HepG2 (cell line): ENCODE results near the gene PRKCD. TPM values are rescaled to one million over a fixed set of nuclear protein-coding genes. Genes with fewer than 3 reads are reported as not detected.

Experiments
- ARID4A ChIP-seq: sonication (generic); formaldehyde crosslinking; IDR thresholded peaks from 2 replicates; pipeline ENCODE4 v1.5.0; 2020; ENCODE audit warnings: mild to moderate bottlenecking, missing genetic modification reagents, borderline replicate concordance
- ERF ChIP-seq: IDR thresholded peaks from 2 replicates; pipeline ENCODE4 v1.6.1; 2018; ENCODE audit warnings: missing biosample characterization, missing genetic modification reagents
- MYC ChIP-seq: sonication (generic); formaldehyde crosslinking; IDR thresholded peaks from 2 replicates; pipeline ENCODE4 v1.9.0; 2021; ENCODE audit warnings: missing genetic modification reagents, borderline replicate concordance
- NR2F2 ChIP-seq: IDR thresholded peaks from 2 replicates; pipeline ENCODE4 v1.6.1; 2012; ENCODE audit warnings: low read depth, inconsistent platforms, borderline replicate concordance
- PAWR ChIP-seq: sonication (generic); formaldehyde crosslinking; IDR thresholded peaks from 2 replicates; pipeline ENCODE4 v1.4.0; 2020; ENCODE audit warnings: missing genetic modification reagents, mild to moderate bottlenecking, borderline replicate concordance
- PHF8 ChIP-seq: sonication (generic); formaldehyde crosslinking; IDR thresholded peaks from 2 replicates; pipeline ENCODE4 v1.5.0; 2020; ENCODE audit warnings: missing genetic modification reagents
- SNAI1 ChIP-seq: sonication (generic); formaldehyde crosslinking; IDR thresholded peaks from 2 replicates; pipeline ENCODE4 v1.5.0; 2020; ENCODE audit warnings: mild to moderate bottlenecking, missing genetic modification reagents, borderline replicate concordance
- TCF7L2 ChIP-seq: IDR thresholded peaks from 2 replicates; pipeline ENCODE4 v1.6.1; 2011; ENCODE audit warnings: mild to moderate bottlenecking, low read depth, low read length, moderate library complexity
- ZNF331 ChIP-seq: sonication (generic); formaldehyde crosslinking; IDR thresholded peaks from 2 replicates; pipeline ENCODE4 v1.4.0; 2020; ENCODE audit warnings: missing genetic modification reagents
- ZNF503 ChIP-seq: sonication (generic); formaldehyde crosslinking; IDR thresholded peaks from 2 replicates; pipeline ENCODE4 v1.4.0; 2020; ENCODE audit warnings: missing genetic modification reagents
- polyA plus RNA-seq, 8 experiments: library from polyadenylated mRNA; depleted of rRNA in 3 of 8; stranded (reverse) in 7 of 8; unstranded in 1 of 8; fragments of >200 nt; fragmentation: Illumina TruSeq in 4 of 8; extraction: Trizol in 4 of 8; gene quantifications; 2 replicates each; pipeline versions ENCODE4 v1.2.1 to v1.2.3, GENCODE V29; 2011 to 2016; ENCODE audit warnings: low read depth in 4 of 8, missing spikeins in 1 of 8, mixed read lengths in 1 of 8; ENCODE audit not compliant: insufficient read depth in 1 of 8
- total RNA-seq, 5 experiments: library from RNA; depleted of rRNA; stranded (reverse); fragments of >200 nt; fragmentation: Illumina TruSeq; extraction: Trizol; gene quantifications; 2 replicates each; pipeline ENCODE4 v1.2.3, GENCODE V29; 2016; ENCODE audit warnings: low read depth in 1 of 5
- TF ChIP-seq, protein P1 (sequence below): sonication (generic); formaldehyde crosslinking; IDR thresholded peaks from 2 replicates; pipeline ENCODE4 v1.5.1; 2020; ENCODE audit warnings: mild to moderate bottlenecking, missing genetic modification reagents, moderate library complexity
- TF ChIP-seq, protein P2 (sequence below): sonication (generic); formaldehyde crosslinking; IDR thresholded peaks from 2 replicates; pipeline ENCODE4 v1.5.1; 2020; ENCODE audit warnings: mild to moderate bottlenecking, missing genetic modification reagents, moderate library complexity
- TF ChIP-seq, protein P3 (sequence below): sonication (generic); formaldehyde crosslinking; IDR thresholded peaks from 2 replicates; pipeline ENCODE4 v1.4.0; 2020; ENCODE audit warnings: missing genetic modification reagents, borderline replicate concordance

PRKCD gene
- total and polyA plus RNA-seq, 2 of the 13 experiments (the other 11 are each of a cell fraction or from before 2014, with no cell fraction given) = 1.6 to 40.7 TPM

- TF ChIP-seq ARID4A (no peak), SNAI1 (CRISPR knock-in tag) (no peak), MYC (CRISPR knock-in tag) (no peak), ZNF331 (CRISPR knock-in tag) (no peak), NR2F2 (no peak), PAWR (CRISPR knock-in tag) (no peak), PHF8 (CRISPR knock-in tag) (no peak), TCF7L2 (no peak), ERF (CRISPR knock-in tag) (peak; percentile 16; the same call in 1 of the 2 replicates), ZNF503 (no peak)
- TF ChIP-seq, protein P1, sequence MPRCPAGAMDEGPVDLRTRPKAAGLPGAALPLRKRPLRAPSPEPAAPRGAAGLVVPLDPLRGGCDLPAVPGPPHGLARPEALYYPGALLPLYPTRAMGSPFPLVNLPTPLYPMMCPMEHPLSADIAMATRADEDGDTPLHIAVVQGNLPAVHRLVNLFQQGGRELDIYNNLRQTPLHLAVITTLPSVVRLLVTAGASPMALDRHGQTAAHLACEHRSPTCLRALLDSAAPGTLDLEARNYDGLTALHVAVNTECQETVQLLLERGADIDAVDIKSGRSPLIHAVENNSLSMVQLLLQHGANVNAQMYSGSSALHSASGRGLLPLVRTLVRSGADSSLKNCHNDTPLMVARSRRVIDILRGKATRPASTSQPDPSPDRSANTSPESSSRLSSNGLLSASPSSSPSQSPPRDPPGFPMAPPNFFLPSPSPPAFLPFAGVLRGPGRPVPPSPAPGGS (CRISPR knock-in tag) = no peak
- TF ChIP-seq, protein P2, sequence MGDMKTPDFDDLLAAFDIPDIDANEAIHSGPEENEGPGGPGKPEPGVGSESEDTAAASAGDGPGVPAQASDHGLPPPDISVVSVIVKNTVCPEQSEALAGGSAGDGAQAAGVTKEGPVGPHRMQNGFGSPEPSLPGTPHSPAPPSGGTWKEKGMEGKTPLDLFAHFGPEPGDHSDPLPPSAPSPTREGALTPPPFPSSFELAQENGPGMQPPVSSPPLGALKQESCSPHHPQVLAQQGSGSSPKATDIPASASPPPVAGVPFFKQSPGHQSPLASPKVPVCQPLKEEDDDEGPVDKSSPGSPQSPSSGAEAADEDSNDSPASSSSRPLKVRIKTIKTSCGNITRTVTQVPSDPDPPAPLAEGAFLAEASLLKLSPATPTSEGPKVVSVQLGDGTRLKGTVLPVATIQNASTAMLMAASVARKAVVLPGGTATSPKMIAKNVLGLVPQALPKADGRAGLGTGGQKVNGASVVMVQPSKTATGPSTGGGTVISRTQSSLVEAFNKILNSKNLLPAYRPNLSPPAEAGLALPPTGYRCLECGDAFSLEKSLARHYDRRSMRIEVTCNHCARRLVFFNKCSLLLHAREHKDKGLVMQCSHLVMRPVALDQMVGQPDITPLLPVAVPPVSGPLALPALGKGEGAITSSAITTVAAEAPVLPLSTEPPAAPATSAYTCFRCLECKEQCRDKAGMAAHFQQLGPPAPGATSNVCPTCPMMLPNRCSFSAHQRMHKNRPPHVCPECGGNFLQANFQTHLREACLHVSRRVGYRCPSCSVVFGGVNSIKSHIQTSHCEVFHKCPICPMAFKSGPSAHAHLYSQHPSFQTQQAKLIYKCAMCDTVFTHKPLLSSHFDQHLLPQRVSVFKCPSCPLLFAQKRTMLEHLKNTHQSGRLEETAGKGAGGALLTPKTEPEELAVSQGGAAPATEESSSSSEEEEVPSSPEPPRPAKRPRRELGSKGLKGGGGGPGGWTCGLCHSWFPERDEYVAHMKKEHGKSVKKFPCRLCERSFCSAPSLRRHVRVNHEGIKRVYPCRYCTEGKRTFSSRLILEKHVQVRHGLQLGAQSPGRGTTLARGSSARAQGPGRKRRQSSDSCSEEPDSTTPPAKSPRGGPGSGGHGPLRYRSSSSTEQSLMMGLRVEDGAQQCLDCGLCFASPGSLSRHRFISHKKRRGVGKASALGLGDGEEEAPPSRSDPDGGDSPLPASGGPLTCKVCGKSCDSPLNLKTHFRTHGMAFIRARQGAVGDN = 0 out of 2 replicates have a peak, but pooled peaks have one; percentile 20
- TF ChIP-seq, protein P3, sequence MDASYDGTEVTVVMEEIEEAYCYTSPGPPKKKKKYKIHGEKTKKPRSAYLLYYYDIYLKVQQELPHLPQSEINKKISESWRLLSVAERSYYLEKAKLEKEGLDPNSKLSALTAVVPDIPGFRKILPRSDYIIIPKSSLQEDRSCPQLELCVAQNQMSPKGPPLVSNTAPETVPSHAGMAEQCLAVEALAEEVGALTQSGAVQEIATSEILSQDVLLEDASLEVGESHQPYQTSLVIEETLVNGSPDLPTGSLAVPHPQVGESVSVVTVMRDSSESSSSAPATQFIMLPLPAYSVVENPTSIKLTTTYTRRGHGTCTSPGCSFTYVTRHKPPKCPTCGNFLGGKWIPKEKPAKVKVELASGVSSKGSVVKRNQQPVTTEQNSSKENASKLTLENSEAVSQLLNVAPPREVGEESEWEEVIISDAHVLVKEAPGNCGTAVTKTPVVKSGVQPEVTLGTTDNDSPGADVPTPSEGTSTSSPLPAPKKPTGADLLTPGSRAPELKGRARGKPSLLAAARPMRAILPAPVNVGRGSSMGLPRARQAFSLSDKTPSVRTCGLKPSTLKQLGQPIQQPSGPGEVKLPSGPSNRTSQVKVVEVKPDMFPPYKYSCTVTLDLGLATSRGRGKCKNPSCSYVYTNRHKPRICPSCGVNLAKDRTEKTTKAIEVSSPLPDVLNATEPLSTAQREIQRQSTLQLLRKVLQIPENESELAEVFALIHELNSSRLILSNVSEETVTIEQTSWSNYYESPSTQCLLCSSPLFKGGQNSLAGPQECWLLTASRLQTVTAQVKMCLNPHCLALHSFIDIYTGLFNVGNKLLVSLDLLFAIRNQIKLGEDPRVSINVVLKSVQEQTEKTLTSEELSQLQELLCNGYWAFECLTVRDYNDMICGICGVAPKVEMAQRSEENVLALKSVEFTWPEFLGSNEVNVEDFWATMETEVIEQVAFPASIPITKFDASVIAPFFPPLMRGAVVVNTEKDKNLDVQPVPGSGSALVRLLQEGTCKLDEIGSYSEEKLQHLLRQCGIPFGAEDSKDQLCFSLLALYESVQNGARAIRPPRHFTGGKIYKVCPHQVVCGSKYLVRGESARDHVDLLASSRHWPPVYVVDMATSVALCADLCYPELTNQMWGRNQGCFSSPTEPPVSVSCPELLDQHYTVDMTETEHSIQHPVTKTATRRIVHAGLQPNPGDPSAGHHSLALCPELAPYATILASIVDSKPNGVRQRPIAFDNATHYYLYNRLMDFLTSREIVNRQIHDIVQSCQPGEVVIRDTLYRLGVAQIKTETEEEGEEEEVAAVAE = no peak
These were observed 10.0 kb downstream of the PRKCD start (continued) for GRCh38 chr3:53171064-53171418.
